Measurements from ENCODE around the gene UGT1A4.
"Not testable (repeated sequence)": the region's sequence is repeated elsewhere in the genome, so short reads cannot be mapped to it uniquely, and the experiment has no call there.

UGT1A4 gene

DNA sequence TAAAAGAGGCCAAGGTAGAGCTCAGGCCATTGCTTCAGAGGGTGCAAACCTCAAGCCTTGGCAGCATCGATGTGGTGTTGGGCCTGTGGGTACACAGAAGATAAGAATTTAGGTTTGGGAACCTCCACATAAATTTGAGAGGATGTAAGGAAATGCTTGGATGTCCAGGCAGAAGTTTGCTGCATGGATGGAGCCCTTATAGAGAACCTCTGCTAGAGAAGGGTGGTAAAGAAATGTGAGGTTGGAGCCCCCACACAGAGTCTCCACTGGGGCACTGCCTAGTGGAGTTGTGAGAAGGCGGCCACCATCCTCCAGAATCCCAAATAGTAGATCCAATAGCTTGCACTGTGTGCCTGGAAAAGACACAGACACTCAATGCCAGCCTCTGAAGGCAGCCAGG lies 32.2 kb downstream of the UGT1A4 start:
- not testable (repeated sequence) for DNase-seq (ENCODE audit: low read depth in 2 of 2)

DNA sequence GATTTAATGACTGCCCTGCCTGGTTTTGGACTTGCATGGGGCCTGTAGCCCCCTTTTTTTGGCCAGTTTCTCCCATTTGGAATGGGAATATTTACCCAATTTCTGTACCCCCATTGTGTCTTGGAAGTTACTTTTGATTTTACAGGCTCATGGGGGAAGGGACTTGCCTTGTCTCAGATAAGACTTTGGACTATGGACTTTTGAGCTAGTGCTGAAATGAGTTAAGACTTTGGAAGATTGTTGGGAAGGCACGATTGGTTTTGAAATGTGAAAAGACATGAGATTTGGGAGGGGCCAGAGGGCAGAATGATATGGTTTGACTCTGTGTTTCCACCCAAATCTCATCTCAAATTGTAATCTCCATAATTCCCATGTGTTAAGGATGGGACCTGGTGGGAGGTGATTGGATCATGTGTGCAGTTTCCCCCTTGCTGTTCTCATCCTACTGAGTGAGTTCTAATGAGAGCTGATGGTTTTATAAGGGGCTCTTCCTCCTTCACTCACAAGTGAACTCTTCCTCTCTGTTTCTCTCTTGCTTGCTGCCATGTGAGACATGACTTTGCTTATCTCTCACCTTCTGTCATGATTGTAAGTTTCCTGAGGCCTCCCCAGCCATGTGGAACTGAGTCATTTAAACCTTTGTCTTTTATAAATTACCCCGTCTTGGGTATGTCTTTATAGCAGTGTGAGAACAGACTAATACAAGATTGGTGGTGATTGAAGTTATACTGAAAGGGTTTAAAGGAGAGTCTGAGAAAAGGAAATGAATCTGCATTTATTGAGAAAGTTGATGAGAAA lies 32.9 kb downstream of the UGT1A4 start:
- not testable (repeated sequence) for DNase-seq (ENCODE audit: low read depth in 2 of 2)

DNA sequence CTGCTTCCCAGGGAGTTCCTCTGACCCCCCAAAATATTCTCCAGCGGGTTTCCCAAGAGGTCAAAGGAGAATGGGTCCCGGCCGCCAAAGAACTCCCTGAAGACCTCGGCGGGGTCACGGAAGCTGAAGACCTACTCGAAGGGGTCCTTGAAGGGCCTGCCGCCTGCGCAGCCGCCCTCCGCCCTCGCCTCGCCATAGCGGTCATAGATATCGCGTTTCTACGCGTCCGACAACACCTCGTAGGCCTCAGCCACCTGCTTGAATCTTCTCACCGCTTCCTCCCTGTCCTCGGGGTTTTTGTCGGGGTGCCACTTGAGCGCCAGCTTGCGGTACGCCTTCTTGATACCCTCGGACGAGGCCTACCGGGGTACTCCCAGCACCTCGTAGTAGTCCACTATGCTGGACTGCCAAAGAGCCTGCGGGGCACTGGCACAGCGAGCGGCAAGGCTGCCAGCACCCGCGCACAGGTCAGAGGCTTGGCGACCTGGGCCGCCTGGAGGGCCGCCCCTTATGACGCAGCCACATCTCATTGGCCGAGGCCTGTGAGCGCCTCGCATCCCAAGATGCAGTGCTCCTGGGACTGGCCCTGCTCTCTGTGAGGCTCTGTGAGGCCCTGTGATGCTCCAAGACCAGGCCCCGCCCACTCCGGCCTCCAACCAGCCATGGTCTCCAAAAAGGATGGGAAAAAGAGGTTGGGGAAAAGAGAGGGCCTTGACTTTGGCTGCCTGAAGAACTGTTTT lies 36.5 kb downstream of the UGT1A4 start:
- DNase-seq (ENCODE audit: low read depth in 2 of 2), result no peak

DNA sequence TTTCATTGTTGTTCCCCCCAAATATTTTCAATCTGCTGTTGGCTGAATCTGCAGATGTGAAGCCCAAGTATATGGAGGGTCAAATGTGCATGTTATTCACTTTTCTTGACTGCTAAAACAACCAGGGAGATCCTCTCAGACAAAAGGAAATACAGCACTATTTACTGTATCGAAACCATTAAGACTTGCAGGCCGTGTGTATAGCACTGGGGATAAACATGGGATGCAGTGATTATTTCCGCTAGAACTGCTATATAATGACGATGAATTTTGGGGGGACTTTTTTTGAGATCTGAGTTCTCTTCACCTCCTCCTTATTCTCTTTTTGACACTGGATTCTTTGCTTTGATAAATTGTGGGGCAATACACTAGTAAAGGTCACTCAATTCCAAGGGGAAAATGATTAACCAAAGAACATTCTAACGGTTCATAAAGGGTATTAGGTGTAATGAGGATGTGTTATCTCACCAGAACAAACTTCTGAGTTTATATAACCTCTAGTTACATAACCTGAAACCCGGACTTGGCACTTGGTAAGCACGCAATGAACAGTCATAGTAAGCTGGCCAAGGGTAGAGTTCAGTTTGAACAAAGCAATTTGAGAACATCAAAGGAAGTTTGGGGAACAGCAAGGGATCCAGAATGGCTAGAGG lies 38.0 kb downstream of the UGT1A4 start:
- no peak for DNase-seq (ENCODE audit: low read depth in 2 of 2)

DNA sequence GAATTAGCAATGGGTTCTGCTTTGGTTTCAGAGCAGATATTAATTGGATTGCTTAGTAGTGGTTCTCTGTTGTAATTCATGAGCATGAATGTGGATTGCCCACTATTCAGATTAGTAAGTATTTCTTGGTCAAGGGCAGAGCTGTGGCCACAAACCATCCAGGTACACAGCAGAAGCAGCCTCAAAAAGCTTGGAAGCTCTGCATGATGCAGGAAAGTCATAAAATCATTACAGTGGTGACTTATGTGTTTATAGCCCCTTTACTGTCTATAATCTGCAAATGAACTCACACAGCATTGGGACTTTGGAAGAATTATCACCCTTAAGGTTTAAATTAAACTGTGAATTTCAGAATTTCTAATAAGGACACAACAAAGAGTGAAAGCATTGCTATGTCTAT lies 39.6 kb downstream of the UGT1A4 start:
- DNase-seq (ENCODE audit: low read depth in 2 of 2), result no peak

DNA sequence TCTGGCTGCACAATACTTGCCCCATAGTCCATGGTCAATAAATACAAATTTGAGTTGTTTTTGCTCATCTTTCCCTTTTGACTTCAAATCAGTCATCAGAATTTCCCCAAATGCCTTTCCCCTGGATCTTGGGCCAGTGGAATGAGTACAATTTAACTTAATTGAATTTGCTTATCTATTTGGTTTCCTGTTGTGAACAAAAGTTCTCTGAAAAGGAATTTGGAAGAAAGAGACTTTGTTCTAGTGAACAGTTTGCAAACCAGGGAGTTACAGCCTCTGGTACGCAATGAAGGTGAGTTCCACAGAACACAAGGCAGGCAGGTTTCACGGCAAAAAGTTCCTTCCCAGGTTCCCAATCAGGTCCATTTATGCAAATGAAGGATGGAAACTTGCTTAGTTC lies 40.3 kb downstream of the UGT1A4 start:
- DNase-seq (ENCODE audit: low read depth in 2 of 2), result no peak

DNA sequence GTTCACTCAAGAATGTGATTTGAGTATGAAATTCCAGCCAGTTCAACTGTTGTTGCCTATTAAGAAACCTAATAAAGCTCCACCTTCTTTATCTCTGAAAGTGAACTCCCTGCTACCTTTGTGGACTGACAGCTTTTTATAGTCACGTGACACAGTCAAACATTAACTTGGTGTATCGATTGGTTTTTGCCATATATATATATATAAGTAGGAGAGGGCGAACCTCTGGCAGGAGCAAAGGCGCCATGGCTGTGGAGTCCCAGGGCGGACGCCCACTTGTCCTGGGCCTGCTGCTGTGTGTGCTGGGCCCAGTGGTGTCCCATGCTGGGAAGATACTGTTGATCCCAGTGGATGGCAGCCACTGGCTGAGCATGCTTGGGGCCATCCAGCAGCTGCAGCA lies 41.5 kb downstream of the UGT1A4 start, which contains the start of gene UGT1A1:
Gene UGT1A1, plus strand, starts transcription at position 228 of the 400 bp plus-strand sequence. Its CDS starts 18 bp downstream, at position 246.
- DNase-seq (ENCODE audit: low read depth in 2 of 2), result no peak

DNA sequence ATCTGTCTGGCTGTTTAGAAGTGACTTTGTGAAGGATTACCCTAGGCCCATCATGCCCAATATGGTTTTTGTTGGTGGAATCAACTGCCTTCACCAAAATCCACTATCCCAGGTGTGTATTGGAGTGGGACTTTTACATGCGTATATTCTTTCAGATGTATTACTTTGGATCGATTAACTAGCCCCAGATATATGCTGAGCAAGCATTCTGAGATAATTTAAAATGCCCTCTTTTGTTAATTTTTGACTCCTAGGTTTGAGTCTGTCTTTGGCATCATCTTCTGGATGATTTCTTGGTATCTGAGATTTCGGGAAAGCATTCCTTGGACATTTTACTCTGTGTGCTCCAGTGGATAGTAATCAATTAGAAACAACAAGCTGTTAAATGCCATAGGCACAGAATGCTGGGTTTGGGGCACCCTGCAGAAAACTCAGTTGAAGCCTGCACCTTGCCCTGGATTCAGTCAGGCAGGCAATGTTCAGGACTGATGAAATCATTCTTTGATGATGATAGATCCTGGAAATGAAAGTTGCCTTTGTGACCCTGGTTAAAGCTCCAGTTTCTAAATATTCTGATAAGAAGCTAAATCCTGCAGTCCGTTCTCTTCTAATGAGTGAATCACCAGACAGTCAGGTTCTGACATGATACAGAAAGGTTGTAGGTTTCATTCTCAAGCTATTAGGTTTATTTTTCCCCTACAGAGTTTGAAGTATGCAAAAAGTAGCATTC lies 42.7 kb downstream of the UGT1A4 start:
- no peak for DNase-seq (ENCODE audit: low read depth in 2 of 2)

DNA sequence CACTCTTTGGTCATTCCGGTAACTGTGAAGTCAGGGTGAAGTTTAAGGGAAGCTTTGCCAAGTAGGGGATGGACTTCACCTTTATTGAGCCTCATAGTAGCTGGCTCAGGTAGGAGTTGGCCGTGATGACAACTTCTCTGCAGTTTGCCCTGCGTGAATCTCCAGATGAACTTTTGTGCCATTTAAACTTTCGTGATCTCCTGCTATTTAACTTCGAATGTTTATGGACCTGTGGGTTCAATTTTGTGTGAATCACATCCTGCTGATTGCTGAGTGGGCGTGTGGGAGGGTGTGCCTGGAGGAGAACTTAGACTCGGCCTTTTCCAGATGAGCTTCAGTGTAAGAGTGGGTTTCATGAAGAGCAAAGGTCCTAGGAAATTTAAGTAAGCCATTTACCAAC lies 45.7 kb downstream of the UGT1A4 start:
- no peak for DNase-seq (ENCODE audit: low read depth in 2 of 2)

DNA sequence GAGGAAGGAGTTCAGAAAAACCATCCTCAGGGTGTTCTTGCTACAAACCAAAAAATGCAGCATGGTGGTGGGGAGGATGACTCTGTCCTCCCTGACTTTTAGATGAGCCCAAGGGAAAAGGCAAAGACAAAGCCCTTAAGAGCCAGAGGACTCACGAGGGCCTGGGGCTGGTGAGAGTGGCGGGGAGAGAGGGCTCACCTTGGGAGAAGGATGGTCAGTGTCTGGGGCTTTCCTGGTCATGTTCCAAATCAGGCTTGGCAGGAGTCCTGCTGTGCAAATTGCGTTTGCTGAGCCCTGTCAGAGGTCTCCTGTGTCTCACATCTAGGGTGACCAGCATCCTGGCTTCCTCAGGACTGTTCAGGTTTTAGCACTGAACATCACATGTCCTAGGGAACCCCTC lies 46.2 kb downstream of the UGT1A4 start:
- no peak for DNase-seq (ENCODE audit: low read depth in 2 of 2)

DNA sequence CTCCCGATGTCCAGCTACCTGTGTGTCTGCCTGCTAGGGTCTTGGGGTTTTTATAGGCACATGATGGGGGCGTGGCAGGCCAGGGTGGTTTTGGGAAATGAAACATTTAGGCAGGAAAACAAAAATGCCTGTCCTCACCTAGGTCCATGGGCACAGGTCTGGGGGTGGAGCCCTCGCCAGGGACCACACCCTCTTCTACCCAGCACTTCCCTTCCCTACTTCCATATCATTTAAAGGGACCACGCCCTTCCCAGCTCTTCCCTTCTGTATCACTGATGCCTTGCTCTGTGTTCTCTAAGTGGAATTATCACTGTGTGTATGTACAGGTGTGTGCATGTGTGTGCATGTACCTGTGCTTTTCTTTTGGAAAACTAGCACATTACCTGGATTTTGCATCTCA lies 47.9 kb downstream of the UGT1A4 start:
- DNase-seq (ENCODE audit: low read depth in 2 of 2), result no peak

DNA sequence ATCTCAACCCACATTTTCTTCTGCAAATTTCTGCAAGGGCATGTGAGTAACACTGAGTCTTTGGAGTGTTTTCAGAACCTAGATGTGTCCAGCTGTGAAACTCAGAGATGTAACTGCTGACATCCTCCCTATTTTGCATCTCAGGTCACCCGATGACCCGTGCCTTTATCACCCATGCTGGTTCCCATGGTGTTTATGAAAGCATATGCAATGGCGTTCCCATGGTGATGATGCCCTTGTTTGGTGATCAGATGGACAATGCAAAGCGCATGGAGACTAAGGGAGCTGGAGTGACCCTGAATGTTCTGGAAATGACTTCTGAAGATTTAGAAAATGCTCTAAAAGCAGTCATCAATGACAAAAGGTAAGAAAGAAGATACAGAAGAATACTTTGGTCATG lies 49.5 kb downstream of the UGT1A4 start:
- no peak for DNase-seq (ENCODE audit: low read depth in 2 of 2)

DNA sequence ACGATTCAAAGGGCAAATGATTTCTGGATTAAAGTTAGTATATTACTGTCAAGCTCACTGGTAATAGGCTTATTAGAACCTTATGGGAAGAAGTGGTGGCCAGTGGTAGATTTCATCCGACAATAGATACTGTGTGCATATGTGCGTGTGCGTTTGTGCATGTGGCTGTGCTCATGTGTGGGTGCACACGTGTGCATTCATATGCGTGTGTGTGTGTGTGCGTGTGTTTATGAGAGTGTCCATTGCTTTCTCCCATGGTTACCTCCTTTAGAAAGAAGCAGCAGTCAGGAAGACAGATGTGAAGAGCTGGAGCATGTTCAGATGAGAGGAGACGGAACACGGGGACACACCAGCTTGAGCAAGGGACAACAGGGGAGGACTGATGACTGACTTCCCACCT lies 50.7 kb downstream of the UGT1A4 start:
- DNase-seq (ENCODE audit: low read depth in 2 of 2), result no peak

DNA sequence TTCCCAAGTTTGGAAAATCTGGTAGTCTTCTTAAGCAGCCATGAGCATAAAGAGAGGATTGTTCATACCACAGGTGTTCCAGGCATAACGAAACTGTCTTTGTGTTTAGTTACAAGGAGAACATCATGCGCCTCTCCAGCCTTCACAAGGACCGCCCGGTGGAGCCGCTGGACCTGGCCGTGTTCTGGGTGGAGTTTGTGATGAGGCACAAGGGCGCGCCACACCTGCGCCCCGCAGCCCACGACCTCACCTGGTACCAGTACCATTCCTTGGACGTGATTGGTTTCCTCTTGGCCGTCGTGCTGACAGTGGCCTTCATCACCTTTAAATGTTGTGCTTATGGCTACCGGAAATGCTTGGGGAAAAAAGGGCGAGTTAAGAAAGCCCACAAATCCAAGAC lies 53.6 kb downstream of the UGT1A4 start:
- DNase-seq (ENCODE audit: low read depth in 2 of 2), result no peak

DNA sequence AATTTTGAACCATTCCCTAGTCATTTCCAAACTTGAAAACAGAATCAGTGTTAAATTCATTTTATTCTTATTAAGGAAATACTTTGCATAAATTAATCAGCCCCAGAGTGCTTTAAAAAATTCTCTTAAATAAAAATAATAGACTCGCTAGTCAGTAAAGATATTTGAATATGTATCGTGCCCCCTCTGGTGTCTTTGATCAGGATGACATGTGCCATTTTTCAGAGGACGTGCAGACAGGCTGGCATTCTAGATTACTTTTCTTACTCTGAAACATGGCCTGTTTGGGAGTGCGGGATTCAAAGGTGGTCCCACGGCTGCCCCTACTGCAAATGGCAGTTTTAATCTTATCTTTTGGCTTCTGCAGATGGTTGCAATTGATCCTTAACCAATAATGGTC lies 54.0 kb downstream of the UGT1A4 start:
- DNase-seq (ENCODE audit: low read depth in 2 of 2), result no peak

DNA sequence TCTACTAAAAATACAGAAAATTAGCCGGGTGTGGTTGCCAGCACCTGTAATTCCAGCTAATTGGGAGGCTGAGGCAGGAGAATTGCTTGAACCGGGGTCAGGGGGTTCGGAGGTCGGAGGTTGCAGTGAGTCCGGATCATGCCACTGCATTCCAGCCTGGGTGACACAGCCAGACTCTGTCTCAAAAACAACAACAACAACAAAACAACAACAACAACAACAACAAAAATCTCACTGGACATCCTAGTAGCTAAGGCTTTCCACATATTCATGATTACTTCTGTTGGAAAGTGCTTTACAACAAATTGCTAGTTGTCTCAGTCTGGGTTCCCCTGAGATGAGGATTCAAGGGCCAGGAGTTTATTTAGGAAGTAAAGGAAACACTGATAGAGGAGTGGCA lies 55.3 kb downstream of the UGT1A4 start:
- DNase-seq (ENCODE audit: low read depth in 2 of 2), result no peak

DNA sequence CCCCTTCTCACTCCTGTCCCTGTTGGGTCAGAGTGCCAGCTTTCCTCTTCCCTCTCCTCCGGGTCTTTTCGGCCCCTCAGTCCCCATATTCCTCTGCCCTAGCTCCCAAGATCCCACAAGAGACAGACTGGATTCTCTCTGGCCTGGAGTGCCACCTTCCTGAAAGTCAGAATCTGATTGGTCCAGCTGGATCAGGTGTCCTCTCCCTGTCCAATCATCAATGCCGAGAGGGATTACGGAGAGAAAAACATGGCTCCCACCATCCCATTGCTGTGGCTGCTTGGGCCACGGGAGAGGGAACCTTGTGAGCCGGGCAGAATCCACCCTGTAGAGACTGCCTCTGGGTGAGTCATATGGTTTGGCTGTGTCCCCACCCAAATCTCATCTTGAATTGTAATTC lies 56.9 kb downstream of the UGT1A4 start:
- no peak for DNase-seq (ENCODE audit: low read depth in 2 of 2)

DNA sequence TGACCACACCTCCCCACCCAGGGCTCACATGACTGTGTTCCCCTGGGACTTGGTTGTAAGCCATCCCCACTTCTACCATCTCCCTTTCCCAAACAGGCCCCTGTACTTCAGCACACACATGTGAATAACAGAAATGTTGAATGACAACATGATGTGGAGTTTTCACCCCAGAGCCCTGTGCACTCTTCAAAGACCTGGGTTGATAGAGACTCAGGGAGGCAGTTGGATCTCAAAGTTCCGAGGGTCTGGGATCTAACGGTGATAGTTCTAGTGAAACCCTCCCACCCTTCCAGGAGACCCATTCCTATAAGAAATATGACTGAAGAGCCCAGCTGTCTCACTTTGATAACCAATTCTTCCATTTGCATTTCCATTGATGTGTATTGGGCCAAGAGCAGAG lies 59.5 kb downstream of the UGT1A4 start, which contains the start of gene MROH2A:
Gene MROH2A, plus strand, starts transcription at position 301 of the 400 bp plus-strand sequence. CDS start 1,029 bp downstream, outside the sequence.
- no peak for DNase-seq (ENCODE audit: low read depth in 2 of 2)

DNA sequence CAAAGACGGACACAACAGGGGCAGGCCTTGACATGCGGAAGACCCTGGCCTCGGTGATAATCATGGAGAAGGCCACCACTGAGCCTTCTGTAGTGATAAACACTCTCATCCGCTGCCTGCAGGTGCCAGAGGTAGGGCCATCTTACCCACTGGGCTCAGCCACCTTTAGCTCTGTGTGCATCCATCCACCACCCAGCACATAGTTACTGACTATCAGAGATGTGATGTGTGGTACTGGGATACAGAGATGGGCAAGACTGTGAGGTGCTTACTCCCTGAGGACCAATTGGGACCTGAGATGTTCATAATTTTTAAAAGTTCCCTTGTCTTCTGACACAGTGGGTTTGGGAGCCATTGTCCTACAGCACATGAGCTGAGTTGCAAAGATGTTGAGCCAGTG lies 61.2 kb downstream of the UGT1A4 start:
- DNase-seq (ENCODE audit: low read depth in 2 of 2), result no peak

DNA sequence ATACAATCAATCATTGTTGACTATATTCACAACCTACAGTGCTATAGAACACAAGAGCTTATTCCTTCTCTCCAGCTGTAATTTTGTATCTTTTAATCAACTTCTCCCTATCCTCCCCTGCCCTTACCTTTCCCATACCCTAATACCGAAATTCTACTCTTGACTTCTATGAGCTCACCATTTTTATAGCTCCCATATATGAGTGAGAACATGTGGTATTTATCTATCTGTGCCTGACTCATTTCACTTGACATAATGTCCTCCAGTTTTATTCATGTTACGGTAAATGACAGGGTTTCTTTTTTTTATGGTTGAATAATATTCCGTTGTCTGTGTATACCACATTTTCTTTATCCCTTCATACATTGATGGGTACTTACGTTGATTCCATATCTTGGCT lies 62.2 kb downstream of the UGT1A4 start:
- DNase-seq (ENCODE audit: low read depth in 2 of 2), result no peak

DNA sequence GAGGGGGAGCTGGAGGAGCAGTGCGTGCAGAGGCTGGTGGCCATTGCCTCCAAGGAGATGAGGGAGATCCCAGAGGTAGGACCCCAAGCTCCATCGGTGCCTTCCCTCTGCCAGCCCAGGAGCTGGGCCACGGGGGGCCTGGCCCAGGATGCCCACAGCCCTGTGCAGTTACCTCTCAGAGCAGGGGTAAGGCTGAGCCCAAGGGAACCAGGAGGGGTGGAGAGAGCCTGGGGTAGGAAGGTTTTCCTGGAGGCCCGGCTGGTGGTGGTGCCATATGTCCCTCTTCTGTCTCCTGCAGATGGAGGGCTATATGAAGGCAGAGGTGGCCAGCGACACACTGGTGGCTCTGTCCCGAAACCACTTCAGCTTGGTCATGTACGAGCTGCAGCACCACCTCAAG lies 71.0 kb downstream of the UGT1A4 start:
- DNase-seq (ENCODE audit: low read depth in 2 of 2), result no peak
